ENCODE results near the gene ATAT1.

DNA sequence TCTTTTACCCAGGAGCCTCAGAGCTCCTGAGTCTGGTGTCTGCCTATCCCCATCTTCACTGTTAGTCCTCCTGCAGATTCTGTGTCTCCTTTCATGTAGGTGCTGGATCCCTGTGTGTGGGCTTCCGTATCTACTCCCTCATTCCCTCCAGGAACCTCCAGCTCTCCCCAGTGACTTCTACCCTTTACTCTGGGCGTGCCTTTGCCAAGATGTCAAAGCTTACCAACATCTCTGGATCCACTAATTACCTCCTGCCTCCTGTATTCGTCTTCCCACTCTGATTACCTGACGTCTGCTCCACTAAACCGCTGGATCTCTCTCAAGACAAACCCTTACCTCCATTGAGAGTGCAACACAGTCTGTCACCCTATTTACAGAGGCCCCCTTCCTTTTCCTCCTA, 18.1 kb downstream of the ATAT1 start:
- TF ChIP-seq POLR2AphosphoS5 (IDR thresholded peaks at IDR 0.05; ENCODE audit: borderline replicate concordance, low read depth, low read length) = no peak
- no peak for TF ChIP-seq EZH2 (IDR thresholded peaks at IDR 0.05)
- no peak for TF ChIP-seq FOXP2 (optimal IDR thresholded peaks at IDR 0.05; ENCODE audit: control extremely low read depth, extremely low read length, insufficient read depth)
